Body of pancreas (tissue), 4 donors: Measurements from ENCODE around the gene TIAM1. TPM values are rescaled to one million over a fixed set of nuclear protein-coding genes. Genes with fewer than 3 reads are reported as not detected.

Source experiments
- ATAC-seq: fragments of 150-250 bp; one replicate; pipeline ENCODE4 v1.9.1; 2016
- DNase-seq, 4 donors: peaks; one replicate each; pipeline ENCODE4 v3.0.0-alpha.2; 2019
- H3K27ac ChIP-seq, 4 donors: fragments of 200-600 bp; sonication (generic); 1 replicate in 3 of 4; 2 replicates in 1 of 4; pipeline versions ENCODE4 v1.5.1 to v1.6.1; 2016 to 2019; ENCODE audit warnings: mild to moderate bottlenecking in 1 of 4, mixed read lengths in 1 of 4, moderate library complexity in 1 of 4
- H3K27me3 ChIP-seq, 2 donors: fragments of 200-600 bp; sonication (generic); one replicate each; pipeline ENCODE4 v1.6.0; 2016; ENCODE audit warnings: mild to moderate bottlenecking in 1 of 2
- H3K36me3 ChIP-seq, 2 donors: fragments of 200-600 bp; sonication (generic); replicated peaks in 1 of 2; 2 replicates each; pipeline ENCODE4 v1.5.1; 2016; ENCODE audit warnings: low read depth in 2 of 2; ENCODE audit not compliant: insufficient read depth in 1 of 2
- H3K4me1 ChIP-seq: fragments of 200-600 bp; sonication (generic); one replicate; pipeline ENCODE4 v1.6.0; 2016
- H3K4me3 ChIP-seq, 2 donors: fragments of 200-600 bp; sonication (generic); 1 replicate in 1 of 2; 2 replicates in 1 of 2; pipeline ENCODE4 v1.5.1; 2016 to 2019
- H3K9me3 ChIP-seq, 3 donors: fragments of 200-600 bp; sonication (generic); 1 replicate in 2 of 3; 2 replicates in 1 of 3; pipeline ENCODE4 v1.5.1; 2016
- CTCF ChIP-seq, 7 experiments: fragments of 450-650 bp in 4 of 7; fragments of 200-600 bp in 3 of 7; sonication (generic) in 3 of 7; IDR thresholded peaks; one replicate each; pipeline ENCODE4 v1.5.1; 2016 to 2019; ENCODE audit warnings: antibody characterized with exemption in 7 of 7
- POLR2A ChIP-seq, 3 donors: fragments of 450-650 bp; IDR thresholded peaks; one replicate each; pipeline ENCODE4 v1.6.1; 2016; ENCODE audit warnings: antibody characterized with exemption in 3 of 3, mild to moderate bottlenecking in 2 of 3
- WGBS, 2 donors: methylation state at CpG; one replicate each; pipeline ENCODE4 v1.1.5; 2017; 5-methylcytosine and 5-hydroxymethylcytosine counted together
- intact Hi-C: fragments of 100-400 bp; cut with DNase I; formaldehyde crosslinking; loops from one replicate; pipeline ENCODE4 v1.15.1; 2023
- total RNA-seq, 2 donors: library from RNA; depleted of rRNA; stranded (reverse); fragments of >200 nt; gene quantifications; one replicate each; pipeline ENCODE4 v1.1.0, GENCODE V29; 2016

The TIAM1 gene
- total RNA-seq, 2 donors from 2014 or later: 3.6 to 8.8 TPM

DNA sequence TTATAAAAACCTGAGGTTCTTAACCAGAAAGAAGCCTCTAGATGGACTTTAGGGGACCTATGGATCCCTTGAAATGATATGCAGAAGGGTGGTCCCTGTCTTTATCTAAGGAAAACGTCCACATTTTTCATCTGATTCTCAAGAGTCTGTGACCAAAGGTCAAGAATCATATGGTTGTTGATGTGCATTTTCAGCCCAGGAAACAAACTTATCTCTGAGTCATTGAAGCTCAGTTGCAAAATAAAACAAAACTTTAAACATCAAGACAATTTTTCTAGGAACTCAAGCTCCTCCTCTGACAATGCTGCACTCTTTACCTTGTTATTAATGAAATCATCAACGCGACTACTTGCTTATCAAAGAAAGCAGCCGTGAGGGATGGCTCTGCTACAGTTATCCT lies 83.3 kb downstream of the TIAM1 start:
- Histone ChIP-seq H3K27me3 (no peaks in the 10 kb centered on the region), H3K4me1 (peaks cover 5% of the 10 kb centered on the region), H3K4me3 (no peak overlapping the region), H3K9me3 (no peaks in the 10 kb centered on the region), H3K36me3 (no peaks in the 10 kb centered on the region), H3K27ac (no peak overlapping the region)
- TF ChIP-seq CTCF (IDR thresholded peaks at IDR 0.05): no peak
- TF ChIP-seq POLR2A (IDR thresholded peaks at IDR 0.05): no peak
- no peak for ATAC-seq
- no peak for DNase-seq
- intact Hi-C loops: no loop called here
- 33 to 42% methylated on average over 4 of the region's 4 CpGs for WGBS, 2 donors

DNA sequence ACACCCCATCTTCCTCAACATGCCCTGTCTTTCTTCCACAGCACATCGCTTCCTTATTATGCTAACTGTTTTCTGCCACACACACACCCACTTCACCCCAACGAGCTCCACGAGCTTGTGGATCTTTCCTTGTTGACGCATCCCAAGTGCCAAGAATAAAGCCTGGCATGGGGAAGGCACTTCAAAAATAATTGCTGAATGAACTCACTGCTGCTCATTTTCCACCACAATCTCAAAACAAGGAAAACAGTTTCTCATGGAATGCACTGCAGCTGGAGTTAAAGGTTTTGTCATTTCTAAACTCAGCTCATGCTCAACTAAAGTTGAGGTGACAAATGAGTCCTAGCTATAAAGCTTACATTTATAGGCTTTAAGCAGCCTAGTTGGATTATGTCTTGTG lies 86.0 kb downstream of the TIAM1 start:
- Histone ChIP-seq H3K4me3 (no peak overlapping the region), H3K27ac (no peak overlapping the region), H3K36me3 (no peaks in the 10 kb centered on the region), H3K27me3 (no peaks in the 10 kb centered on the region), H3K4me1 (no peaks in the 10 kb centered on the region), H3K9me3 (no peaks in the 10 kb centered on the region)
- intact Hi-C loops: no loop called here
- no peak for ATAC-seq
- TF ChIP-seq CTCF (IDR thresholded peaks at IDR 0.05): no peak
- TF ChIP-seq POLR2A (IDR thresholded peaks at IDR 0.05): no peak
- WGBS, 2 donors: 73 to 79% methylated on average over 4 of the region's 4 CpGs
- no peak for DNase-seq

GRCh38 chr21:31257265-31257664 lies 86.8 kb downstream of the TIAM1 start:
- DNase-seq (no peak), ATAC-seq (no peak)
- no peak overlapping the region for H3K27ac ChIP-seq
- intact Hi-C loops: no loop called here
- H3K4me1 ChIP-seq: no peaks in the 10 kb centered on the region
- H3K9me3 ChIP-seq: no peaks in the 10 kb centered on the region
- WGBS, 2 donors: 56 to 66% methylated on average over 3 of the region's 3 CpGs
- H3K27me3 ChIP-seq: no peaks in the 10 kb centered on the region
- TF ChIP-seq CTCF (IDR thresholded peaks at IDR 0.05): no peak
- H3K36me3 ChIP-seq: no peaks in the 10 kb centered on the region
- no peak overlapping the region for H3K4me3 ChIP-seq

DNA sequence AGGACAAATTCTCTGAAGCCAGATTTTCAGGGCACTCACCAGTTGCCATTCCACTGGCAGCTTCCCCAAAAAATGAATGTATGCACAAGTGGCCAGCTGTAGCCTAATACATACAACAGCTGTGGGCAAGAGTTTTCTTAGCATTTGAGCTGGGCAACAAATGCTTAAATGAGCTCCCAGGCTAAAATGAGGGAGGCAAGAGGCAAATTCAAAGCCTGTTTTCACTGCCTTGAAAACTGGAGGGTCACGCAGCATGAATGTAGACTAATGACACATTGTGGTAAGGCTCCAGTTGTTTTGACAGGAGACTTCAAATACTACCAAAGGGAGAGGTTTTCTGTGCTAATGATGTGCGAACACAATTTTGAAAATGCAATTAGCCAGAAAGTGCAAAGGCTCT lies 88.2 kb downstream of the TIAM1 start:
- intact Hi-C loops: no loop called here
- no peaks in the 10 kb centered on the region for H3K9me3 ChIP-seq
- WGBS, 2 donors: 73 to 77% methylated on average over 2 of the region's 2 CpGs
- no peak for ATAC-seq
- H3K4me3 ChIP-seq: no peak overlapping the region
- no peaks in the 10 kb centered on the region for H3K4me1 ChIP-seq
- no peak overlapping the region for H3K27ac ChIP-seq
- no peak for DNase-seq
- H3K27me3 ChIP-seq: no peaks in the 10 kb centered on the region
- no peak for TF ChIP-seq POLR2A (IDR thresholded peaks at IDR 0.05)
- TF ChIP-seq CTCF (IDR thresholded peaks at IDR 0.05): no peak
- H3K36me3 ChIP-seq: no peaks in the 10 kb centered on the region

- Histone ChIP-seq H3K27me3 (no peaks in the 10 kb centered on the region), H3K36me3 (no peaks in the 10 kb centered on the region), H3K9me3 (no peaks in the 10 kb centered on the region), H3K4me3 (no peak overlapping the region), H3K27ac (no peak overlapping the region), H3K4me1 (no peaks in the 10 kb centered on the region)
- intact Hi-C loops: no loop called here
- ATAC-seq (no peak), DNase-seq (no peak)
- 59 to 81% methylated on average over 4 of the region's 4 CpGs for WGBS, 2 donors
- TF ChIP-seq POLR2A (IDR thresholded peaks at IDR 0.05): no peak
- TF ChIP-seq CTCF (IDR thresholded peaks at IDR 0.05): no peak
These were observed 89.0 kb downstream of the TIAM1 start for GRCh38 chr21:31255036-31255435.
